CD4-positive, alpha-beta T cell treated with Interleukin-15 for 1 hour (primary cell): ENCODE data around the gene CTSW.

Experiments
- DNase-seq: peaks from one replicate; pipeline ENCODE4 v3.0.0-alpha.2; 2020

The CTSW gene

DNA sequence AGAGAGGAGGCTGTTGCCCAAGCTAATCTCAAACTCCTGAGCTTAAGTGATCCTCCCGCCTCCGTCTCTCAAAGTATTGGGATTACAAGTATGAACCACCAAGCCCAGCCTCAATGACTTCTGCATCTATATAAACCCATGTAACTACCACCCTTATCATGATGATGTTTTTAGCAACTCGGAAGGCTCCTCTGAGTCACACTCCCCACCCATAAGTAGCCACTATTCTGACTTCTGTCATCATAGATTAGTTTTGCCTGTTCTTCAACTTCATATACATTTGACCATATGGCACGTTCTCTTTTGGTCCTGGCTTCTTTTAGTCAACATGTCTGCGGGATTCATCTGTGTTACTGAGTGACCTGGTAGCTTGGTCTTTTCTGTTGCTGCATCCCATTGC is 27.0 kb downstream of the CTSW start:
- DNase-seq: no peak

DNA sequence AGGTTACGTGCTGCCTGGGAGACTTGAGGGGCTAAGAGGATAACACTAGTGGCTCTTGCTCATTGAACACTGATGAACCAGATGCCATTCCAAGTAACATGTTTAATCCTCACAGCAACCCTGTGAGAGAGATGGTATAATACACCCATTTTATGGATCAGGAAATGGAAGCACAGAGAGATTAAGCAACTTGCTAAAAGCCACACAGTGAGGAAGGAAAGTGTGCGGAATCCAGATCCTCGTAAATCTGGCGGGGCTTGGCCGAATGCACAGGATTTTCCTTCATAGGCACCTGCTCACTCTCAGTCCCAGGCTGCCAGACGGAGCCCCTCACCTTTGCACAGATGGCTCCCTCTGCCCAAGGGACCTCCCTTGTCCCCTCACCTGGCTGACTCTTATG is 28.2 kb downstream of the CTSW start:
- DNase-seq: no peak

DNA sequence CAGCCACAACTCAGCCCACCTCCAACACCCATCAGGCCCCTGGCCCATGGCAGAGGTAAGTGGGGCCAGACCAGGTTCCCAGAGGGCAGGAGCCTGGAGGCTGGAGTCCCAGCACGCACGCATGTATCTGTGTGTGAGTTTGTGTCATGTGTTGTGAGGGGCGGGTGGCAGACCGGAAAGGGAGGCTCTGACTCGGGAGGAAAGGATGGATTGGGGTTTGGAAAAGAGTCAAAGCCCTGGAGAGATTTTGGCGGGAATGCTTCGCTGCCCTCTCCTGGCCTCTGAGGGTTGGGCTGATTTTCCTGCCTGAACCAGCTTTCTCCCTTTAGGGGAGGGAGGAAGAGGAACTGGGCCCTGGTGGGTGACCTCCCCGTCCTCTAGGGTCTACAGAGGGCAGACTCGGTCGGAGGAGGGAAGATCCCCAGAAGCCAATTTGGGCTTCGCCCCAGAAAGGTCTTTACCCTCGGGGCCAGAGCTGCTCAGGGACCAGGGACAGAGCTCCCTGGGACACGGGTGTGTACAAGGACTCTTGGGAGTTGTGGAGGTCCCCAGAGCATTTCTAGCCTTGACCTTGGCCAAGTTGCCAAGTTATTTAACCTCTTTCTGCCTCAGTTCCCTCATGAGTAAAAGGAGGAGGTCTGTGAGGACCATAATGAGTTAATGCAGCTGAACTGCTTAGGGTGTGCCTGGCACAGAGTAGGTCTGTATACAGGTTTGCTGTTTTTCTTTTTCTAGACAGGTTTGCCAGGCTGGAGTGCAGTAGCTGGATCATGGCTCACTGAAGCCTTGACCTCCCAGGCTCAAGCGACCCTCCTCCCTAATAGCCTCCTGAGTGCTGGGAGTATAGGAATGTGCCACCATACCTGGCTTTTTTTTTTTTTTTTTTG is 32.3 kb downstream of the CTSW start:
- no peak for DNase-seq

DNA sequence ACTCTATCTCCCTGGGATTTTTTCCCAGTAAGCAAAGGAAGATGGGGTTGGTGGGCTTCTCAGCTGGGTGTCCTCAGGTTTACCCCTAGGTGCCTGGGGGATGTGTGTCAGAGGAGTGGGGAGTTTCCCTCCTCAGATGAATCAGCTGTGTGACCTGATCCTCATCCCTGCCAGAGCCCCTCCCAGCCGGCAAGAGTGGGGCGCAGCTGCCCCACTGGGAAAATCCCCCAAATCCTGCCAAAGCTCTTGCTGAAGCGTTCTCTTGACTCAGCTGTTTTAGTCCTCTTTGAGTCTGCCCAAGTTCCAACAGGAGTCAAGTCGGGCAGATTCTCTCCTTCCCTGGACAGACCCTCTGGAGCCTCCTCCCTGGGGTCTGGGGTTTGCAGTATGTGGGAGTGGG is 33.2 kb downstream of the CTSW start:
- no peak for DNase-seq

DNA sequence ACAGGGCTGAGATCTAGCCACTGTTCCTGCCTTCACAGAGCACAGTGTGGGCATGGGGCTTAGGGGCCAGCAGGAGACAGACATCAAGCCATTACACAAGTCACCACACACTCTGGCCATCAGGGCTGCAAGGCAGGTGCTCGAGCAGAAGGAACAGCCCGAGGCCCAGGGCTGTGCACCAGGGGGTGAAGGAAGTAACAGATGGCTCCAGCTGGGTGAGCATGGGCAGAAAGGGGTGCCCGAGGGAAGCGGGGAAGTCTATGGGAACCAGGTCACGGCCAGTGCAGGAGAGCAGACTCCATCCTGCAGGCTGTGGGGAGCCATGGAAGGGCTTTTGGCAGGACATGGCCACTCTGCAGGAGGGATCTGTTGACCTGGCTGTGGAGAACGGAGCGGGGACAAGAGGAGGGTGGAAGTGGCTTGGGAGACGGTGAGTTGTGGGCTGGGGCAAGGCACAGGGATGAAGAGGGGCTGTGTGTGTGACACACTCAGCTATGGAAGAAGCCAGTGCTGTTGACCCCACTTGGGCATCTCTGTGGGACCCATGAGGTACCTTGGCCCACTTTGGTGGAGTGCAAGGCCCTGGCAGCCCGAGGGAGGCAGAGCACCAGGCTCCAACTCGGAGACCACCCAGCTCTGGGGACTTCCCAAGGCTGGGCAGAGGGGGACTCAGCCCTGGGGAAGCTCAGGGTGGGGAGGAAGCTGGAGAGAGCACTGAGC is 35.6 kb downstream of the CTSW start:
- DNase-seq: no peak

DNA sequence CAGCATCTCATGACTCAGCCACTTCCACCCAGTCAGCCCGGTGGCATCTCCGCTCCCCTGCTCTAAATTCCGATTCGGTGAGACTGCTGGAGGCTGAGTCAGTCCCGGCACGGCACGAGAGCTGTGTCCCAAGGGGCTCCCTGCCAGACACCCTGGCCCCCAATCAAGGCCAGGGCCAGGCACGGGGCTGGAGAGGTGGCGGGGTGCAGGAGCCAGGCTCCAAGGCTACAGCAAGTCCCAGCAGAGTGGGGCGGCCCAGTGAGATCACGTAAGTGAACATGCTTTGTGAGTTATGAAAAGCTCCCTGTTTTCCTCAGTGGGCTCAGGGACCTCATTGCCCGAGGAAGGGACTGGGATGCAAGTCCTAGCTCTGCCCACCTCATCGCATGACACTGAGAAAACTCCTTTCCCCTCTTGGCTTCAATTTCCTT is 36.2 kb downstream of the CTSW start:
- peak; percentile 60 for DNase-seq

DNA sequence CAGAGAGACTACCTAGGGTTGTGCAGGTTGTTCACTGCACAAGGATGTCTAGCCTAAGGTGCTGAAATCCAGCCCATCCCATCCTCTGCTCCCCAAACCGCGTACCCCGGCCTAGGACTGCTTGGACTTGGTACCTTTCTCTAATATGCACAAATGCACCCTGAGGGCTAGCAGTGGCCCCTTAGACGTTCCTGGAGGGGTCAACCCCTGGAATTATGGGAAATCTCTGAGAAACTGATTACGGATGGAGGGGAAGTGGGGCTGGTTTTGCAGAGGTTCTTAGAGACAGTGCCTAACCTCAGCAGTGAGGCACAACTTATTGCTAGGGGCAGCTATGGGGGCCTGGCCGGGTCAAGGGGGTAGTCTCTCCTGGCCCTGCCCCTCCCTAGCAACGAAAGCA is 36.8 kb downstream of the CTSW start:
- no peak for DNase-seq

DNA sequence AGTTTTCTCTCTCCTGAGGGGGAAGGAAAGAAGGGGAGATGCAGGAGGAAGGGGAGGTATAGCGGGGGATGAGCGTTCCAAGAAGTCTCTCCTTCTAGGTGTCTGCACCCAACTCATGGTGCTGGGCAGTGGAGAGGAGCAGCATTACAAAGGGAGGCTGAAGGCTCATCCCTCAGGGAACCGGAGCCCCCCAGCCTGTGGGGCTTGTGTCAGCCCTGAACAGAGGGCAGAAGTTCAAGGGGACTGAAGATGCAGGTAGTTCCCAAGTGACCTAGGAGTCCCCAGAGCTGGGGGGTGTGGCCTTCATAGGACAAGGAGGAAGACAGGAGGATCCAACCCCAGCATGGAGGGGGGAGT is 37.4 kb downstream of the CTSW start:
- DNase-seq: no peak

DNA sequence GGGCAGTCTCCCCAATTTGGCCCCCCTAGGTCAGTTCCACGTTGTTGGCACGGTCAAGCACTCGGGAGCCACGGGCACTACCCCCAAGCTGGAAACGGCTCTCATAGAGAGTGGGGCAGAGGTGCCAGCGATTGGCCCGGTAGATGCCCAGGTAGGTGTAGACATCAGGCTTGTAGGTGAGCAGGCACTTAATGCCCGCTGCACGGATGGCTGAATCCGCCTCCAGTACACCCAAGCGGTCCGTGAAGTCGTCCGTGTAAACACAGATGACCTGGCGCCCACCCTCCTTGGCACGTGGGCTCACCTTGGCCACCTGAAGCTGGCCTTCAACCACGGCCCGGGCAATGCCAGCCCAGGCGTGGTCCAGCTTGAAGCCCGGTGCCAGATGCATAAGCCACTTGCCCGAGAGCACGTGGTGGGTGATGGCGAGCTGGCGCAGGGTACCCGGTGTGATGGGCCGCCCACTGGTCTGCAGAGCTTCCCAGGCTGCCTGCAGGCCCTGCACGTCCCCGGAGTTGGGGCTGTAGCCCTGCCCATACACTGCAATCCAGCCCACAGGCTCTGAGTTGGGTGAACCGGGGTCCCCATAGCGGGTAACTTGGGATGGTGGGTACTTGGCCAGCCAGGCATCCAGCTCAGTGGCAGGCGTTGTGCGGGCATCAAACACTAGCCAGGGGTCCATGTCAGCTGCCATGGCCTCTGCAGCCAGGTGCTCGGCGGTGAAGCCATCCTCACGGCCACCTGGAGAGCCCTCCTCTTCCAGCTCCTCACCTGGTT is 38.0 kb downstream of the CTSW start:
- DNase-seq: no peak

DNA sequence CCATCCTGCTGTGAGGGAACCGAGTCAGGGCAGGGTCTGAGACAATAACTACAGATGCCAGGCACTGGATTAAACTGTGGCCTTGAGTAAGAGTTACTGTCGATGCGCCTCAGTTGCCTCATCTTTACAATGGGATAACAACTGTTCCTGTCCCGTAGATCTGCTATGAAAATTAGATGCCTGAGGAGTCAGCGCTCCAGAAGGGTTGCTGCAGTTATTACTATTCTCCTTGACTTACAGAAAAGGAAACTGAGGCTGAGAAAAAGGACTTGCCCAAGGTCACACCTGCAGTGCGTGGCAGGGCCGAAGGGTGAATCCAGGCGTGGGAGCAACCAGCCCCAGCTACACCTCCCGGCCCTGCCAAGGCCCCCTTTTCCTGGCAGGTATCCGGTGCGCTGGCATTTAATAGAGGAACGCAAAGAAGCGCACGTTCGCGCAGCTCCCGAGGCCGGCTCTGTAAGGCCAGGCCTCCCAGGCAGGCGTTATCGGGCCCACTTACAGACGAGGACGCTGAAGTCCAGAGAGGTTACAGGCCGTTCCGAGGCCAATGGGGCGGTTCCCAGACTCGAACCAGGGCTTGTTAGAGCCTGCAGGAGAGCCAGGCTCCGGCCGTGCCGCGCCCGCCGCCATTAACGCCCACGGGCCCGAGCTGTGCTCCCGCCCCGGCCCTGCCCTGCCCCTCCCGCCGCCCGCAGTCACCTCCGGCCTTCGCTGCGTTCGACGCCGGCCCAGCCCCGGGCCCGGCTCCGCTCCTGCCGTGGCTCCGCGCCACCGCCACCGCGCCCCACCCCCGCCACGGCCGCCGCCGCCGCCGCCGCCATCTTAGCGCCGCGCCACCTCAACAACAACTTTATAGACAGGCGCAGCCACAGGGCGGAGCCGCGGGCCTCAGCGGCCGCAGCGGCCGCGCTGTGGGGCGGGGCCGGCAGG is 38.8 kb downstream of the CTSW start, which contains the start of gene C11orf68:
Gene C11orf68, minus strand, starts transcription at position 852 of the 930 bp plus-strand sequence. Its CDS starts 31 bp downstream, at position 821.
- DNase-seq: no peak

DNA sequence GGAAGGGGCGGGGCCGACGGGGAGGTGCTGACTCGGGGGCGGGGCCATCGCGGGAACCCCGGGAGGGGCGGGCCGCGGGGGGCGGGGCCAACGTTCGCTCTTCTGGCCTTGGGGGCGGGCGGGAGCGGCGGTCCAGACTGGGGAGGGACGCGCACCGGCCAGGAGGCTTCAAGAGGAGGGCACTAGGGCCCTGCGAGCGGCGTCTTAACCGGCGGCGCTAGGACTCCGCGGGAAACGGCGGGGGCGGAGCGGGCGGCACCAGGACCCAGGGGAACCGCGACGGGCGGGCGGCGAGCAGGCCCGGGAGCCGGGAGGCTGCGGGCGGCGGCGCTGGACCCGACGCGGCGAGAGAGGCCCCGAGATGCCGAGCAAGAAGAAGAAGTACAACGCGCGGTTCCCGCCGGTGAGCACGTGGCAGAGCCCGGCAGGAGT is 39.5 kb downstream of the CTSW start, which contains the start of gene DRAP1:
Gene DRAP1, plus strand, starts transcription at position 286 of the 432 bp plus-strand sequence. Its CDS starts 76 bp downstream, at position 362.
- peak; percentile 99 for DNase-seq

DNA sequence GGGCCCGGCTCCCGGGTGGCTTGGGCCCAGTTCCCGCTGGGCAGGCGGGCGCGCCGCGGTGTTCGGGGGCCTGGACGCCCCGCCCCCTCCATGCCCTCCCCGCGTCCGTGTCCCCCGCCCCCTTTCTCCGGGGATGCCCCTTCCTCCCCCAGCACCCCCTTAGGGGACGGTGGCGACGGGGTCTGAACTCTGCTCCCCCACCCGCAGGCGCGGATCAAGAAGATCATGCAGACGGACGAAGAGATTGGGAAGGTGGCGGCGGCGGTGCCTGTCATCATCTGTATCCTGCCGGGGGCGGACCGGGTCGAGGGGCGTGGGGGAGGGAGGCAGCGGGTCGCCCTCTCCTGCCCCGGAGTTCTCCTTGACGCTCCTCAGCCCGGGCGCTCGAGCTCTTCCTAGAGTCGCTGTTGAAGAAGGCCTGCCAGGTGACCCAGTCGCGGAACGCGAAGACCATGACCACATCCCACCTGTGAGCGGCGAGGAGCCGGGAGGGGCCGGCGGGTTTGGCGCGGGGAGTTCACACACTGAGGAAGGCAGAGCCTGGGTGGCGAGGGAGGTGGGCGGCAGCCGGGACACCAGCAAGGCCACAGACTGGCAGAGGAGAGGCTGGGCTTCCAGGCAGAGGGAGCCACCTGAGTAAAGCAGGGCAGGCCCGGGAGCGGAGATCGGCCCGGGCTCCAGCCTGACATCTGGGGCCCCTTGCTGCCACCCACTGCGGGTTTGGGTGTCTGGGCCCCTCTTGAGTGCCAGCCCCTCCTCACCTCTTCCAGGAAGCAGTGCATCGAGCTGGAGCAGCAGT is 40.1 kb downstream of the CTSW start:
- peak; percentile 66 for DNase-seq

DNA sequence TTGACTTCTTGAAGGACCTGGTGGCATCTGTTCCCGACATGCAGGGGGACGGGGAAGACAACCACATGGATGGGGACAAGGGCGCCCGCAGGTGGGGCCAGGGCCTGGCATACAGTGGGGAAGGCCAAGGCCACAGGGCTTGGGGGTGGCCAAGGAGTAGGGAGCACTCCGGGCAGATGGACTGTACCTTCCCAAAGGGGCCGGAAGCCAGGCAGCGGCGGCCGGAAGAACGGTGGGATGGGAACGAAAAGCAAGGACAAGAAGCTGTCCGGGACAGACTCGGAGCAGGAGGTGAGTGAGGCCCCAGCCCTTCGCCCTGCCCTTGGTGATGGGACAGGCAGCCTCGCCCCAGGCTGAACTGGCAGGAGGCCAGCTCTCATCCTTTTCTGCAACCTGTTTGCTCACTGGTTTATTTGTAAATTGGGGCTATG is 40.8 kb downstream of the CTSW start:
- no peak for DNase-seq

DNA sequence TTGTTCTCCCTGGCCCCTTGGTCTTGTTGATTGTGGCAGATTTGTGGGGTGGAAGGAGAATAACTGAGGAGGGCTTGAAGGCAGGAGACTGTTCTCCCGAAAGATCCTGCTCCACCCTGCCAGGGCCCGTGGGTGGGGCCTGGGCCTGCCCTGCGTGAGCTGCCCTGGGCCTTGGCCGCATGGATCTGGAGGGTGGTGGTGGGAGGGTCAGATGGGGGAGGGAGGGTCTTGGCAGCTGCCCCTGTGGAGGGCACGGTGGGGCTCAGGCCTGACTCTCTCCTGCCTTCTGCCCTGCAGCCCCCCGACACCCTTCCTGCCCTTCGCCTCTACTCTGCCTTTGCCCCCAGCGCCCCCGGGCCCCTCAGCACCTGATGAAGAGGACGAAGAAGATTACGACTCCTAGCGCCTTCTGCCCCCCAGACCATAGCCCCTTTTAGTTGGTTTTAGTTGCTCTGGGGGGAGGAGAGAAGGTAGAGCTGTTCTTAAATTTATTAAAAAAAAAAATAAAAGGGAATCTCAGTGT is 41.5 kb downstream of the CTSW start:
- no peak for DNase-seq

DNA sequence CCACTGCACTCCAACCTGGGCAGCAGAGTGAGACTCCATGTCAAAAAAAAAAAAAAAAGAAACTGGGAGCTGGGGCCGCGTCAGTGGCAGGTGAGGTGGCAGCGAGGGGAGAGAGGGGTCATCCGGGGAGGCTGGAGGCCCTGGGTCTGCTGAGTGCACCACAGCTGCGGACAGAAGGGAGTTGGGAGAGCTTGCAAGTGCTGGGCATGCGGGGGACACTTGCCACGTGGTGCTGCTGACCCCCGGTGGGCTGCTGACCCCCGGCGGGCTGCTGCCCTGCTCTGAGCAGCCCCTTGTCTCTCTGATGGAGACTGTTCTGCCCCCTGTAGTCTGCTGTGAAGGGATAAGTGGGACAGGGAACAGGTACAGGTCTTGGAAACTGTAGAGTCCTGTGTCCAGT is 42.2 kb downstream of the CTSW start:
- DNase-seq: no peak

DNA sequence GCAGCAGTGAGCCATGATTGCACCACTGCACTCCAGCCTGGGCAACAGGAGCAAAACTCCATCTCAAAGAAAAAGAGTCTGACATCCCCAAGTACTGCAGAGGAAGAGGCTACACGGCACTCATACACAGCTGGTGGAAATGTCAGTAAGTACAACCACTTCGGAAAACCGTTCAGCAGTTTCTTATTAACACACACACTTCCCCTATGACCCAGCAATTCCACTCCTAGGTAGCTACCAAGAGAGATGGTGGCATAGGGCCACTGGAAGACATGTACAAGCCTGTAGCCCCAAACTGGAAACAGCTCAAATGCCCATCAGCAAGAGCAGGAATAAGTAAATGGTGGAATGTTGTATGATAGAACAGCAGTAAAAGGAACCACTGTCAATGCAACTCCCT is 42.9 kb downstream of the CTSW start:
- DNase-seq: no peak

DNA sequence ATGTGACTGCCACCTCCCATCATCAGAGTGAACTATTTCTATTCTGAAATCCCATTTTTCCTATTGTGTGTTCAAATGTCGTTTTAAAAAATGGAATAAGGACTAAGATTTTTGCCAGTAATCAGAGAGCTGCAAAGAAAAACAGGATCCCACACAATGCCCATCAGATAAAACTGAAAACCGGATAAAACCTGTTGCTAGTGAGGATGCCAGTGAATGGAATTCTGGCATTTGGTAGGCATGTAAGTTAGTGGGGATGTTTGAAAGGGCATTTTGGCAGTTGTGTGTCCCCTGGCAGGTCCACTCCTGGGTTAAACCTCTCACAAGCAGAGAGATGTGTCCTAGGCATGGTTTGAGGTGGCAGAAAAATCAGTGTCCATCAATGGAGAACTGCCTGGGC is 45.8 kb downstream of the CTSW start:
- no peak for DNase-seq

DNA sequence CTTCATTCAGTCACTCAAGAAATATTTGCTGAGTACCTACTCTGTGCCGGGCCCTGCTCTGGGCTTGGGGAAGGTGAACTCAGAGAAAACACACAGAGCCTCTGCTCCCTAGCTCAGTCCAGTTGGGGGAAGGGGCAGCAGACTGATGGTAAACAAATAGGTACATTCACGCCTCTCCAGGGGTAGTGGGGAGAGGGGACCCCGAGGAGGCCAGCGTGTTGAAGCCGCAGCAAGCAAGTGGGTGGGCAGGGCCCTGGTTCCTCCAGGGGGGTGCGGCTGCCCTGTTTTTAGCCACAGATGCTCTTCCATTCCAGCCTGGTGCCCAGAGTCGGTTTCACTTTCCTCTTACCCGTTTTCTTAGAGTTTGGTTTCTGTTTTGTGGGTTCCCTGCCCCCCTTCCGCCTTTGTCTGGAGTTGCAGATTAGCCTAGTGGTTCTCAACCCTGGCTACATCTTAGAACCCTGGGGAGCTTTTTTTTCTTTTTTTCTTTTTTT is 48.3 kb downstream of the CTSW start:
- DNase-seq: peak; percentile 83

DNA sequence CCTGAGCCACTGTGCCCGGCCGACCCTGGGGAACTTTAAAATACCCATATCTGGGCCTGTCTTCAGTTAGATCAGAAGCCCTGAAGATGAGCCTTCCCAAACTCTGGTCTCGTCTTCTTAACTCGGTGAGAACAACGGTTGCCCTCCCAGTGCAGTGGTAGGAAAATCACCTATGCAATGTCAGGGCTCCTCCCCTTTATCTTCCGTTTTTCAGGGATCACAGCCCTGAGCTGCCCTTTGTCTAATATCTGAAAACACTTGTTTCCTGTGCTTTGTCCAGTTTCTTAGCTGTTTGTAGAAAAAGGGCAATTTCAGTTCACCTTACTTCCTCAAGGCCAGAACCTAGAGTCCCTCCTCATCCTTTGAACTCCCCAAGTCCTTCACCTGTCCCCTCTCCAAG is 49.0 kb downstream of the CTSW start:
- no peak for DNase-seq

DNA sequence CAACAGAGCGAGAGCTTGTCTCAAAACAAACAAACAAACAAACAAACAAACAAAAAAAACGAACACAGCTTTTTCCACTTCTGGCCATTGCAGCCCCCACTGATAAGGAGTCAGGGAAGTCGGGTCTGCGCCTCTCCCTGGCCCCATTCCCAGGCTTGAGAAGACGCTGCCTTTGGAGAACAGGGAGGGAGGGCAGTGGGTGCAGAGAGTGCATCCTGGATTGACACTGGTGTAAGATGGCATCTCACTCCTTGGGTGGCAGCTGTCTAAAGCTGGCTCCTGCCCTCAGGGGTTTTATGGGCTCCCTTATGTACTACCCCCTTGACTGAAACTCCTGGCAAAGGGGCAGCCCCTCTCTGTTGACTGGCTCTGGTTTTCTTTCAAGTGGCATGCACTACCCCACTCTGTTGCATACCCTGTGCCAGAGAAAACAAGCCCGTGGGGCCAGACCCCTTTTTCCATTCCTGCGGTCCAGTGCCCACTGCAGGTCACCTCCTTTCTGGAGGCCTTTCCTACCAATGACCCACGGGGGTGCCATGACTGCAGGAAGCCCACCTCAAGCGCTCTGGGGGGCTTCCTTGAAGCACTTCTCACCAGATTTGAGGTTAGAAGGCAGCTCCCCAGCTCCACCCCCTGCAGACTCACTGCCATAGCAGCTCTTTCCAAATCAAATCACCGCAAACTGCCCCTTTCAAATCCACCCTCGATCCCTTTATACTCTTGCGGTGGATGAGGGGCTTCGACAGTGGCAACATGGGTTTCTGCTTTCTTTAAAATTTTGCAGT is 52.3 kb downstream of the CTSW start:
- no peak for DNase-seq
